Natural killer cell (primary cell): ENCODE results near the gene SLC38A5. TPM values are rescaled to one million over a fixed set of nuclear protein-coding genes. Genes with fewer than 3 reads are reported as not detected.

Experiments used
- ATAC-seq, 3 donors: fragments of 150-1000 bp in 2 of 3; fragments of 200-7000 bp in 1 of 3; cut with Tn5 transposase; 1 replicate in 1 of 3; 2 replicates in 2 of 3; pipeline ENCODE4 v1.10.0; 2021; ENCODE audit warnings: mild to moderate bottlenecking in 2 of 3, moderate library complexity in 2 of 3
- DNase-seq, 2 donors: peaks; one replicate each; pipeline versions ENCODE4 v3.0.0 to v3.0.0-alpha.2; 2013 to 2021; ENCODE audit warnings: mixed read lengths in 1 of 2
- H3K27ac ChIP-seq: one replicate; pipeline ENCODE4 v1.5.1; 2013; ENCODE audit warnings: mild to moderate bottlenecking, low read length
- H3K27me3 ChIP-seq: one replicate; pipeline ENCODE4 v1.6.1; 2013; ENCODE audit warnings: low read length; ENCODE audit not compliant: control insufficient read depth, insufficient read depth
- H3K36me3 ChIP-seq: one replicate; pipeline ENCODE4 v1.6.1; 2013; ENCODE audit warnings: low read length; ENCODE audit not compliant: control insufficient read depth, insufficient read depth
- H3K4me1 ChIP-seq: one replicate; pipeline ENCODE4 v1.6.1; 2013; ENCODE audit warnings: low read length; ENCODE audit not compliant: control insufficient read depth, insufficient read depth
- H3K4me3 ChIP-seq: one replicate; pipeline ENCODE4 v1.5.1; 2013; ENCODE audit warnings: low read length
- H3K9me3 ChIP-seq: one replicate; pipeline ENCODE4 v1.6.1; 2013; ENCODE audit warnings: low read length; ENCODE audit not compliant: control insufficient read depth, insufficient read depth
- H3K27ac Mint-ChIP-seq, 2 donors: one replicate each; pipeline ENCODE4 v1.8.0; 2022; ENCODE audit warnings: mild to moderate bottlenecking in 2 of 2, mixed read lengths in 2 of 2, moderate library complexity in 1 of 2
- H3K27me3 Mint-ChIP-seq, 2 donors: one replicate each; pipeline ENCODE4 v1.8.0; 2022; ENCODE audit warnings: low read depth in 2 of 2, mixed read lengths in 2 of 2
- H3K36me3 Mint-ChIP-seq: one replicate; pipeline ENCODE4 v1.8.0; 2022; ENCODE audit warnings: mixed read lengths
- H3K4me1 Mint-ChIP-seq, 2 donors: one replicate each; pipeline ENCODE4 v1.8.0; 2022; ENCODE audit warnings: mixed read lengths in 2 of 2
- H3K4me3 Mint-ChIP-seq: one replicate; pipeline ENCODE4 v1.8.0; 2022; ENCODE audit warnings: mild to moderate bottlenecking, moderate library complexity, mixed read lengths
- H3K9me3 Mint-ChIP-seq, 2 donors: one replicate each; pipeline ENCODE4 v1.8.0; 2022; ENCODE audit warnings: mixed read lengths in 2 of 2
- WGBS: methylation state at CpG from one replicate; pipeline ENCODE4 v1.1.7; 2013; ENCODE audit warnings: missing lambda C conversion rate; ENCODE audit not compliant: insufficient coverage; 5-methylcytosine and 5-hydroxymethylcytosine counted together
- intact Hi-C: fragments of 100-400 bp; cut with micrococcal nuclease; formaldehyde crosslinking; loops from one replicate; pipeline ENCODE4 v1.14.2; 2022
- total RNA-seq, 4 donors: library from RNA; stranded (reverse); fragments of 120-200 nt in 1 of 4; gene quantifications; one replicate each; pipeline versions ENCODE4 v1.2.3 to v1.2.4, GENCODE V29; 2013 to 2022
- TF ChIP-seq, protein P1 (sequence below): fragments of 200-600 bp; IDR thresholded peaks from one replicate; pipeline ENCODE4 v1.8.0; 2022; ENCODE audit warnings: antibody characterized with exemption

Gene SLC38A5
- total RNA-seq, 3 donors from 2014 or later (not counting 1 experiment from before 2014, with no cell fraction given) = 20.3 to 25.1 (median 24.7) TPM

DNA sequence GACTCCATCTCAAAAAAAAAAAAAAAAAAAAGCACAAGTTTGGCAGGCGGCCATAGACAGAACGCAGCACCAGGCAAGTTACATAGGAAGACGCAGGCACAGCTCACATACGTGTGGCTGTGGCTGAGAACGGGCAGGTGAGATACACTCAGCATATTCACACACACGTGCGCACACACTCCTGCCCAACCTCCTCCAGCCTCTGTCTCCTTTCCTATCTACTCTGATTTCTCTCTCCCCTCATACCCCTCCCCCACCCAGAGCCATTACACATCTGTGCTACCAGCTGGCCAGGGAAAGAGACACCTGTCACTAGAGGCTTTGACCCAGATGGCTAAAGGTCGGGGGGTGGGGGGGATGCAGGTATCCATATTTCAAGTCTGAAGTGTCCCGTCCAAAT is 2.2 kb upstream of the SLC38A5 start:
- TF ChIP-seq, protein P1, sequence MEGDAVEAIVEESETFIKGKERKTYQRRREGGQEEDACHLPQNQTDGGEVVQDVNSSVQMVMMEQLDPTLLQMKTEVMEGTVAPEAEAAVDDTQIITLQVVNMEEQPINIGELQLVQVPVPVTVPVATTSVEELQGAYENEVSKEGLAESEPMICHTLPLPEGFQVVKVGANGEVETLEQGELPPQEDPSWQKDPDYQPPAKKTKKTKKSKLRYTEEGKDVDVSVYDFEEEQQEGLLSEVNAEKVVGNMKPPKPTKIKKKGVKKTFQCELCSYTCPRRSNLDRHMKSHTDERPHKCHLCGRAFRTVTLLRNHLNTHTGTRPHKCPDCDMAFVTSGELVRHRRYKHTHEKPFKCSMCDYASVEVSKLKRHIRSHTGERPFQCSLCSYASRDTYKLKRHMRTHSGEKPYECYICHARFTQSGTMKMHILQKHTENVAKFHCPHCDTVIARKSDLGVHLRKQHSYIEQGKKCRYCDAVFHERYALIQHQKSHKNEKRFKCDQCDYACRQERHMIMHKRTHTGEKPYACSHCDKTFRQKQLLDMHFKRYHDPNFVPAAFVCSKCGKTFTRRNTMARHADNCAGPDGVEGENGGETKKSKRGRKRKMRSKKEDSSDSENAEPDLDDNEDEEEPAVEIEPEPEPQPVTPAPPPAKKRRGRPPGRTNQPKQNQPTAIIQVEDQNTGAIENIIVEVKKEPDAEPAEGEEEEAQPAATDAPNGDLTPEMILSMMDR = no peak
- intact Hi-C loops = no loop called here
- no peak overlapping the region for H3K4me3 Mint-ChIP-seq
- peaks cover 34% of the 10 kb centered on the region for H3K4me1 ChIP-seq
- DNase-seq = no peak
- H3K27ac Mint-ChIP-seq = no peak overlapping the region
- H3K36me3 Mint-ChIP-seq = no peaks in the 10 kb centered on the region
- no peaks in the 10 kb centered on the region for H3K27me3 Mint-ChIP-seq
- no peaks in the 10 kb centered on the region for H3K27me3 ChIP-seq
- H3K4me1 Mint-ChIP-seq = peaks cover 21 to 48% of the 10 kb centered on the region in 2 donors
- no peaks in the 10 kb centered on the region for H3K9me3 ChIP-seq
- no peak overlapping the region for H3K4me3 ChIP-seq
- H3K36me3 ChIP-seq = no peaks in the 10 kb centered on the region
- H3K27ac ChIP-seq = no peak overlapping the region
- 99% methylated on average over 7 of the region's 9 CpGs for WGBS
- no peak for ATAC-seq
- H3K9me3 Mint-ChIP-seq = no peaks in the 10 kb centered on the region

DNA sequence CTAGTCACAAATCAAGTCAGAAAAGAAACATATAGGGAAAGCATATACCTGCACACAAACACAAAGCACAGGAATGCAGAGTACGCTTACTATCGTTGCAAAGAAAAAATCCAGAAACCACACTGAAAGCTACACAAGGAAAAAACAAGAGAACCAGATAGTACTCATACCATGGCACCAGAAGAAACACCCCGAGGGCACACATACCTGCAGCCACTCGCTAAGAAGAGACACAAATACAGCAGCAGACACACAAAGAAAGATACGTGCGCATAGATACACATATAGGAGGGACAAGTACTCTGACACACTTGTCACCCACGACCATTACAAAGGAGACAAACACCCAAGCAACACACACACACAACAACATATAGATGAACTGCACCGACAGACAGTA is 1.4 kb upstream of the SLC38A5 start:
- Histone ChIP-seq H3K9me3 (no peaks in the 10 kb centered on the region), H3K27me3 (no peaks in the 10 kb centered on the region), H3K4me3 (no peak overlapping the region), H3K4me1 (peaks cover 28% of the 10 kb centered on the region), H3K27ac (no peak overlapping the region), H3K36me3 (no peaks in the 10 kb centered on the region)
- Mint-ChIP-seq H3K27ac (peak overlapping the region in 1 of 2 donors; percentile 16), H3K27me3 (no peaks in the 10 kb centered on the region), H3K9me3 (no peaks in the 10 kb centered on the region), H3K36me3 (no peaks in the 10 kb centered on the region), H3K4me1 (peaks cover 14 to 48% of the 10 kb centered on the region in 2 donors), H3K4me3 (peak overlapping the region; percentile 2)
- 100% methylated on average over 6 of the region's 8 CpGs for WGBS
- ATAC-seq = no peak
- TF ChIP-seq, protein P1 = no peak
- no peak for DNase-seq
- intact Hi-C loops = no loop called here

DNA sequence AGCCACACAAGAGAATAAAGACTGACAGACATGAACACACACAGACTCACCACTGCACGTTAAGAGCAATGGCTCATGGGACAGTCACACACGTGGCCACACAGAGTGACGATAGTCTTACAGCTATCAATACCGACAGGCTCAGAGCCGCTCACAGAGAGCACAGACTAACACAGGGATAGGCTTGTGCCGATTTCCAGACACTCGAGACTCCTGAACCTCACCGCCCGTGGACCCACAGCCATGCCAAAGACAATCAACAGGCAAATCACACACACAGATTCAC is 716 bp upstream of the SLC38A5 start:
- H3K27me3 Mint-ChIP-seq = no peaks in the 10 kb centered on the region
- WGBS = 93% methylated on average over 6 of the region's 9 CpGs
- peaks cover 13 to 45% of the 10 kb centered on the region in 2 donors for H3K4me1 Mint-ChIP-seq

More for the DNA sequence above, 716 bp upstream of the SLC38A5 start:
- Mint-ChIP-seq H3K36me3 (no peaks in the 10 kb centered on the region), H3K27ac (no peak overlapping the region), H3K4me3 (no peak overlapping the region), H3K9me3 (no peaks in the 10 kb centered on the region)
- no peak overlapping the region for H3K27ac ChIP-seq
- DNase-seq = no peak
- intact Hi-C loops = no loop called here
- H3K9me3 ChIP-seq = no peaks in the 10 kb centered on the region
- H3K27me3 ChIP-seq = no peaks in the 10 kb centered on the region
- TF ChIP-seq, protein P1 = no peak
- H3K36me3 ChIP-seq = no peaks in the 10 kb centered on the region
- H3K4me3 ChIP-seq = no peak overlapping the region
- H3K4me1 ChIP-seq = peaks cover 25% of the 10 kb centered on the region
- no peak for ATAC-seq
